Activated CD8-positive, alpha-beta T cell treated with anti-CD3 and anti-CD28 coated beads for 36 hours (primary cell): Measurements from ENCODE around the gene CTNNA3. TPM values are rescaled to one million over a fixed set of nuclear protein-coding genes. Genes with fewer than 3 reads are reported as not detected.

Experiments used
- ATAC-seq: fragments of 200-7000 bp; cut with Tn5 transposase; one replicate; pipeline ENCODE4 v1.10.0; 2021; ENCODE audit warnings: mild to moderate bottlenecking, moderate library complexity
- CTCF ChIA-PET: fragments of 350-600 bp; sonication (Branson Sonifier 250); formaldehyde crosslinking; loops from one replicate; lab custom pipeline; 2021; ENCODE audit warnings: antibody characterized with exemption; lab: Charles Lee
- POLR2A ChIA-PET: fragments of 350-600 bp; sonication (Branson Sonifier 250); formaldehyde crosslinking; loops from one replicate; lab custom pipeline; 2021; ENCODE audit warnings: antibody characterized with exemption; lab: Charles Lee
- DNase-seq: peaks from one replicate; pipeline ENCODE4 v3.0.0-alpha.2; 2020
- H3K27ac Mint-ChIP-seq: one replicate; pipeline ENCODE4 v1.8.0; 2021; ENCODE audit warnings: mild to moderate bottlenecking, mixed read lengths
- H3K27me3 Mint-ChIP-seq: one replicate; pipeline ENCODE4 v1.8.0; 2021; ENCODE audit warnings: mixed read lengths
- H3K36me3 Mint-ChIP-seq: one replicate; pipeline ENCODE4 v1.8.0; 2021; ENCODE audit warnings: low read depth, mixed read lengths
- H3K4me1 Mint-ChIP-seq: one replicate; pipeline ENCODE4 v1.8.0; 2021; ENCODE audit warnings: low read depth, mixed read lengths
- H3K4me3 Mint-ChIP-seq: one replicate; pipeline ENCODE4 v1.8.0; 2021; ENCODE audit warnings: mild to moderate bottlenecking, moderate library complexity, mixed read lengths
- H3K9me3 Mint-ChIP-seq: one replicate; pipeline ENCODE4 v1.8.0; 2021; ENCODE audit warnings: mixed read lengths
- intact Hi-C: fragments of 100-400 bp; cut with micrococcal nuclease; formaldehyde crosslinking; loops from one replicate; pipeline ENCODE4 v1.10.0; 2022
- total RNA-seq, 2 experiments: library from RNA; stranded (reverse); gene quantifications; one replicate each; pipeline ENCODE4 v1.2.3, GENCODE V29; 2021
- TF ChIP-seq, protein P1 (sequence below): fragments of 200-600 bp; IDR thresholded peaks from one replicate; pipeline ENCODE4 v1.8.0; 2022; ENCODE audit warnings: antibody characterized with exemption, mild to moderate bottlenecking

Gene CTNNA3
- total RNA-seq, 2 experiments from 2014 or later = not detected

DNA sequence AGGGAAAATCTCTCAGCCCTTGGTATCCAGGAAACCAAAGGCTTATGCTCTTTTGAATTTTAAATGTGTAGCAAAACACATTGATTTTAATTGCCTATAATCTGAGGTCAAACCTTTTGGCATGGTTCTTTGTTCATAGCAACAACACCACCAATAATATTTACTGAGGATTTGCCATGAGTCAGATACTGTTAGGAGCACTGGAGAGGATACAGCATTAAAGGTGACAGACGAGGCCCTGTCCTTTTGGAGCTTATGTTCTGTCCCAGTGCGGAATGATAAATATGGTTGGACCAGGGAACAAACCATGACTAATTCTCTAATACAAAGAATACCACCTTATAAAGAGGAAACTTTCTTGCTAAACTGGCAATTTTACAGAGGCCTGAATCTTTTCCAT is 176.6 kb downstream of the CTNNA3 start:
- no peaks in the 10 kb centered on the region for H3K36me3 Mint-ChIP-seq
- H3K9me3 Mint-ChIP-seq = no peaks in the 10 kb centered on the region
- H3K4me3 Mint-ChIP-seq = no peak overlapping the region
- peaks cover 1% of the 10 kb centered on the region for H3K4me1 Mint-ChIP-seq
- CTCF ChIA-PET = interaction anchor here (1.0 to 2.3 kb wide), 2 partner anchors 14 to 260 kb away, joined by 3 to 9 read pairs; no protein-coding TSS in a partner anchor
- no peak for DNase-seq
- POLR2A ChIA-PET = no interaction called here
- peaks cover 5% of the 10 kb centered on the region for H3K27me3 Mint-ChIP-seq
- no peak overlapping the region for H3K27ac Mint-ChIP-seq
- intact Hi-C loops = no loop called here
- no peak for ATAC-seq
- TF ChIP-seq, protein P1, sequence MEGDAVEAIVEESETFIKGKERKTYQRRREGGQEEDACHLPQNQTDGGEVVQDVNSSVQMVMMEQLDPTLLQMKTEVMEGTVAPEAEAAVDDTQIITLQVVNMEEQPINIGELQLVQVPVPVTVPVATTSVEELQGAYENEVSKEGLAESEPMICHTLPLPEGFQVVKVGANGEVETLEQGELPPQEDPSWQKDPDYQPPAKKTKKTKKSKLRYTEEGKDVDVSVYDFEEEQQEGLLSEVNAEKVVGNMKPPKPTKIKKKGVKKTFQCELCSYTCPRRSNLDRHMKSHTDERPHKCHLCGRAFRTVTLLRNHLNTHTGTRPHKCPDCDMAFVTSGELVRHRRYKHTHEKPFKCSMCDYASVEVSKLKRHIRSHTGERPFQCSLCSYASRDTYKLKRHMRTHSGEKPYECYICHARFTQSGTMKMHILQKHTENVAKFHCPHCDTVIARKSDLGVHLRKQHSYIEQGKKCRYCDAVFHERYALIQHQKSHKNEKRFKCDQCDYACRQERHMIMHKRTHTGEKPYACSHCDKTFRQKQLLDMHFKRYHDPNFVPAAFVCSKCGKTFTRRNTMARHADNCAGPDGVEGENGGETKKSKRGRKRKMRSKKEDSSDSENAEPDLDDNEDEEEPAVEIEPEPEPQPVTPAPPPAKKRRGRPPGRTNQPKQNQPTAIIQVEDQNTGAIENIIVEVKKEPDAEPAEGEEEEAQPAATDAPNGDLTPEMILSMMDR = no peak

DNA sequence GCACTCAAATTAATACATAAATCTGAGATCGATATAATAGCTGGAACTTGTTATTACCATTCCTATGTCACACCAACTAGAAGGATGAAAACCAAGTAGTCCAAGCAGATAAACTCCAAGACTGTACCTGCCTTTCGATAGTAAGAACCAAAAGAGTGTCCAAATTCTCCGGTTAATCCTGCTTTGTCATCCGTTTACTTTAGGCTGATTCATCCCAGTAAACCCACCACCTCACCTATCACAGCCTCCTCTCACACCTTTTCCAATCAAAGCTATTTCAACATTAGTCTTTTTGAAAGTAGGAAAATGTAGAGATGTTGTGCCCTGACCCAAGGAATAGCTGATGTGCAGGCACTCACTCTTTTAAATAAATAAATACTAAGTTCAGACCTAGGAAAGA is 177.2 kb downstream of the CTNNA3 start:
- POLR2A ChIA-PET = no interaction called here
- CTCF ChIA-PET = interaction anchor here (2.3 kb wide), 1 partner anchor 261 kb away, joined by 9 read pairs; no protein-coding TSS in a partner anchor
- Mint-ChIP-seq H3K27me3 (peaks cover 5% of the 10 kb centered on the region), H3K4me3 (no peak overlapping the region), H3K4me1 (peaks cover 1% of the 10 kb centered on the region), H3K9me3 (no peaks in the 10 kb centered on the region), H3K36me3 (no peaks in the 10 kb centered on the region), H3K27ac (no peak overlapping the region)
- no peak for DNase-seq
- TF ChIP-seq, protein P1 = no peak
- intact Hi-C loops = no loop called here
- no peak for ATAC-seq

DNA sequence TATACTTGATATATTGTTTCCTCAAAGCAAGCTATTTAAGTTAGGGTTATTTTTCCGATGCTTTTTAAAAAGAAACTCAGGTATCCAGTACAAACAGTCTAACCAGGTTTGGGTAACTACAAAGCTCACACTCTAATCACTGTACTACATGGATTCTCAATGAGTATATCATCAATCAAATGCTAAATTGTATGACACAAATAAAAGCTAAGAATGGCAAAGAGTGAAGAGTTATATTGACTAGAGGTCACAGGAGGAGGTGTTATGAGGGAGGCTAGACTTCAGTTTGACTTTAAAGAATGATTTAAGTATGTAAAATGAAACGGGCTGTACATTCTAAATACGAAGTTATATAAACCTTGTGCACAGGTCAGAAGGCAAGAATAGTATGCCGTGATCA is 178.0 kb downstream of the CTNNA3 start:
- intact Hi-C loops = no loop called here
- TF ChIP-seq, protein P1 = no peak
- ATAC-seq = no peak
- CTCF ChIA-PET = interaction anchor here (2.3 kb wide), 1 partner anchor 262 kb away, joined by 9 read pairs; no protein-coding TSS in a partner anchor
- Mint-ChIP-seq H3K4me1 (peaks cover 1% of the 10 kb centered on the region), H3K27me3 (peaks cover 7% of the 10 kb centered on the region), H3K36me3 (no peaks in the 10 kb centered on the region), H3K9me3 (no peaks in the 10 kb centered on the region), H3K4me3 (no peak overlapping the region), H3K27ac (no peak overlapping the region)
- POLR2A ChIA-PET = no interaction called here
- DNase-seq = no peak

DNA sequence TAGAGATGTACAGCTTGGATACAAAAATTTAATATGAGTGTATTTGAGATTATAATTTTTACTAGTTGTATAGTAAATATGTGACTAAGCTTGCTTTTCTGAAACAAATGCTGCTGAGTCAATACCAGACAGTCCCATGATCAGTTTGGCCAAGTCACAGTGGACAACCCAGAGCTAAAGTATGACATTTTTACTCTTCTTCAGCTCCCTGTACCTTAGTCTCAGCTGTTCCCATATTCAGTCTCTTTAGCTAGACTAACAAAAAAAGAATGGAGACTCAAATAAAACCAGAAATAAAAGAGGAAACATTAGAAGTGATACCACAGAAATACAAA is 189.3 kb downstream of the CTNNA3 start:
- TF ChIP-seq, protein P1 = no peak
- no peak overlapping the region for H3K4me3 Mint-ChIP-seq
- CTCF ChIA-PET = no interaction called here

DNA sequence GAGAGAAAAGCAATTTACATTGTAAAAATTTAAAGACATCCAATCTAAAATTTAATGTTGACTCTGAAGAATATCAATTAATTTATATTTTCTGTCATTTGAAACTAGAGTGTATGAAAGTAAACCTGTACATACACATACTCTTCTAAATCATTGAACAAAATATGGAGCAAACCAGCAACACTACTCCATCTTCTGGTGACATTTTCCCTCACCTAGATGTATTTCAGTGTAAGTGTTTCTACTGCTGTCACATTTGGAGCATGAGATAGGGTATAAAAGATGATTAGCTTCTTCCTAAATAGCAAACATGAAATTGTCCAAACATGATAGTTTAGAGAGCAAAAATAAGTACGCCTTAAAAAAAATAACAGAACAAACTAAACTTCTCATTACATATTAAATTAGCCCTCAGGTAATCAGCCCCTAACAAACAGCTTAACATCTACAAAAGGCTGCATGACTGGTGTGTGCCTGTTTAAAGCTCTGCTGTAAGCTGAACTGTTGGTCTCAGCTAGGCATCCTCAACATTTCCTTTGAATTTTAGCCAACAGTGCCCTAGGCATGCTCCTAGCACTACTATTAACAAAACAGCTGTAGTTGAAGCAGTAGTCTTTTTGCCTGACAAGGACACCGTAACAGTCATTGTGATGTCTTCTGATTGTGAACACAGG is 189.8 kb downstream of the CTNNA3 start:
- no peak for DNase-seq
- ChIA-PET POLR2A (no interaction called here), CTCF (interaction anchor here (1.1 to 1.5 kb wide), 2 partner anchors 14 to 273 kb away, joined by 3 to 5 read pairs; no protein-coding TSS in a partner anchor)
- peaks cover 4% of the 10 kb centered on the region for H3K27me3 Mint-ChIP-seq
- H3K4me1 Mint-ChIP-seq = no peaks in the 10 kb centered on the region
- ATAC-seq = no peak
- TF ChIP-seq, protein P1 = no peak
- intact Hi-C loops = no loop called here
- no peak overlapping the region for H3K27ac Mint-ChIP-seq
- H3K36me3 Mint-ChIP-seq = no peaks in the 10 kb centered on the region
- H3K4me3 Mint-ChIP-seq = no peak overlapping the region
- peaks cover 4% of the 10 kb centered on the region for H3K9me3 Mint-ChIP-seq

More for the DNA sequence above, 189.3 kb downstream of the CTNNA3 start:
- DNase-seq (no peak), ATAC-seq (no peak)
- Mint-ChIP-seq H3K4me1 (no peaks in the 10 kb centered on the region), H3K27ac (no peak overlapping the region), H3K27me3 (peaks cover 2% of the 10 kb centered on the region), H3K9me3 (peaks cover 3% of the 10 kb centered on the region), H3K36me3 (no peaks in the 10 kb centered on the region)
- intact Hi-C loops = no loop called here
- POLR2A ChIA-PET = no interaction called here
